UCSD-AML1 (cell line): ENCODE measurements around the gene ZNHIT1.
A peak's percentile ranks its signal among the peaks of the same experiment; 100 is the strongest.

Experiments
- DNase-seq: peaks from one replicate; lab custom pipeline; 2025; ENCODE audit not compliant: unreplicated experiment; lab: John Stamatoyannopoulos, UW

Gene ZNHIT1

DNA sequence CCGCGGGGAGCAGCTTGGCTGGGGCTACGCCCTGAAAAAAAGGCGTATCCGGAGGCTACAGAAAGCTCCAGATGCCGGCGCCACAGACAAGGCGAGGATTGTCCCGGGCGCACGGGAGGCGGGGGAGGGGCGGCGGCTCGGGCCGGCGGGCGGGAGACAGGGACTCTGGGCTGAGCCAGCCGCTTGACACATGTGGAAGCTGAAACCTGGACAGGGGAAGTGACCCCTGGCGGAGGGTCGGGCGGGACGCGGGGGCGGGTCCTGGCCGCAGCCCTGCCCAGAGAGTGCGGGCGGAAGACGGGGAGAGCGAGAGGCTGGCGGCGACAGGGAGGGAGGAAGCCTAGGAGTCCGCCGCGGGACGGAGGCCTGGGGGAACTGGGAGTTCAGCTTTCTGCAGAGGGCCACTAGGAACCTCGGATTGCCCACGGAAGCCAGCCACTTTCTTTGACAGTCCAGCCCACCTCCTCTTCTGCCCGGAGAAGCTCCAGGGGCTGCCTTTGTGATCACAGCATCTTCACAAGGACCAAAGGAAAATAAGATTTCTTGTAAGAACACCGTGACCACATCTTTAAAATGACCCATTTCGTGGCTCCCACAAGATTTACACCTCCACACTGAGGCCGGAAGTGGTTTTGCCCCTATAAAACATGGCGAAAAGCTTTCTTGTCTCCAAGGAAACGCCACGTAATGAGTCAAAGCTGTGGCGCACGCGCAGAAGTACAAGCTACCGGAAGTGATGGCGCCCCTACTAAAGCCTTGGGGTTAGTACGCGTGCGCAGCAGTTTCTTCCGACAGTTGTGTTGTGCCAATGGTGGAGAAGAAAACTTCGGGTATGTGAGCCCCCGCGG lies at the start of gene ZNHIT1, which contains the start of gene PLOD3:
TSS of gene ZNHIT1 (plus strand) at position 778 of the 848 bp plus-strand sequence. CDS start at position 809, 31 bp downstream.
TSS of gene PLOD3 (minus strand) at position 194 of the 848 bp plus-strand sequence. CDS start 307 bp downstream, outside the sequence.
- peak; percentile 88 for DNase-seq

DNA sequence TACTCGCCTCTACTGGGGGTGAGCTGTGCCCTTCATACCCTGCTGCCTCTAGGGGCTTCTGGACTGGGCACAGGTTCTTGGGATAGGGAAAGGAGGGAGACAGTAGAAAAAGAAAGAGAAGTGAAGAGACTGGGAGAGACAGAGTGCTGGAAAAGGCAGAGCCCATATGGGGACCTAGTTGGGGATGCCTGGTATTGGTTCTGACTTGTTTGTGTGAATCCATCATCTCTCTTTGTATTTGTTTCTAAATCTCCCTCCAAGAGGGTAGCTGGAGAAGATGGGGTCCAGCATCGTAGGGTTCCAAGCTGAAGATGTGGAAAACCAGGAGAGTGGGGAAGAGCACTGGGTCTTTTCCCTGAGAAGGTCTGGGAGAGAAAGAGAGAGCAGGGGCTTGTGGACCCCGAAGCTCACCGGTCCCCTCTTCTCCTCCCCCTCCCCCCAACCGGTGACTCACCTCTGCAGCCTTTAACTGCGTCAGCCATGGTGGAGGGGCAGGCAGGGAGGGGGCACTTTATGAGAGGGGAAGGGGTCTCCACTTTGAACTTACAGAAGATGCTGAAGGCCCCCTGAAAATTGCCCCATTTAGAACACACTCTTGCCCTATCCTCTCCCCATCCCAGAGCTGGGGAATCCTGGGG lies 49.4 kb upstream of the ZNHIT1 start:
- DNase-seq, result no peak

- DNase-seq, result no peak
Observed at GRCh38 chr7:101169110-101169837, 48.7 kb upstream of the ZNHIT1 start.

DNA sequence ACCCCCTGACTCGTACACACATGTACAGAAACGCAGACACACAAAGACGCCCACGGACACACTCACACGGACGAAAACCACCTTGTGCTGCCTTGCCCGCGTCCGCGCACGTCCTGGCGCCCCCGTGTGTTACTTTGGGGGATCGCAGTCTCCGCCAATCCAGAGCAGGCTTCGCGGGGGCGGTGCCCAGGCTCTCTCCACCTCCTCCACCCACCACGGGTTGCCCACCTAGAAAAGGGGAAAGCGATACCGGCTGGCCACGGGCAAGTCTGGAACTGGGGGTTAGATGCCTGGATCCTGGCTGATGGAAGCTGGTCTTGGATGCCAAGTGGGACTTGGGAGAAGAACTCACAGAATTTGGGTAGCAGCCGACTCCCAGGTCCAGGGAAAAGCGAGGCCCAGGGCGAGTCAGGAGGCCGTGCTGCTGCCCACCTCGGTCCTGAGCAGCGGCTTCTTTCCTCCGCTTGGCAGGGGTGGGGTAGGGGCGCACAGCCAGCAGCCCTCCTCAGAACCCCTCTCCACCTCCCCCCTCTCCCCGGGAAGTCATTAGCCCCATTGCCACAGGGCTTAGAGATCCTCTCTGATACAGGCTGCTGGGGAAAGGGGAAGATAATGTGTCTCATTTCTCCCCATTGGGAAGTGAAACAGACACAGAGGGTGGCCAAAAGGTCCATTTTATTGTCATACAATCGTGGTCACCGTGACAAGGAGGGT lies 48.0 kb upstream of the ZNHIT1 start:
- DNase-seq, result peak; percentile 53

DNA sequence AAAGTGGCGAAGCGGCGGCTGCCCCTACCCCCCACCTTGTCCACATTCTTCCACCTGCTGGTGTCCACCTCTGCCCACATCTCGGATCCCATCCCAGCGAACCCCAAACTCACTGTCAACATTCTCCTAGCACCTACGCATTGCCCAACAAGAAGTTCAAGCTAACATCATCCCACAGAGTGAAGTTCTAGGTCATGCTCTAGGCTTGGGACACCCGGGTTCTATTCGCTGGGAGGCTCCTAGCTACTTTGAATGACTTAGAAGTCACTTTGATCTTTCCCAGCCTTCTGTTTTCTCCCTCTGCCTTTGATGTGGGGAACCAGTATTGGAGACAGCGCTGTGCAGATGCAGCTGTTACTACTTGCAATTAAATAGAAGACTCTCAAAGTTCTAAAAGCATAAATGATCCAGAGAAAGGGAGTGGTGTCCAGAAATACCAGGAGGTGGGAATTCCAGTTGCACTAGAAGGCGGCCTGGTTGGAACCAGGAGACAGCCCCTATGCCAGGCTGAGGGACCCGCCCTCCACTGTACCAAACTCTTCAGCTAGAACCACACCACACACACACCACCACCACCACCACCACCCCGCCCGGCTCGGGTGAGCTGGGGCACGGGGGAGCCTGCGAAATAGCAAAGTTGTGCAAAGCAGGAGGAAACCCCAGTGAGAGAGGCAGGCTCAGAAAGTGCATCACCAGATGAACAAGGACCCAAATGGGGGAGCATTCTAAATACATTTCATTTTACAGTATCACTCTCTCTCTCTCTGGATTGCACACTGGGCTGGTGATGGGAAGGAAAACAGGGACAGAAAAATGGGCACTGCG lies 47.1 kb upstream of the ZNHIT1 start:
- DNase-seq, result no peak

DNA sequence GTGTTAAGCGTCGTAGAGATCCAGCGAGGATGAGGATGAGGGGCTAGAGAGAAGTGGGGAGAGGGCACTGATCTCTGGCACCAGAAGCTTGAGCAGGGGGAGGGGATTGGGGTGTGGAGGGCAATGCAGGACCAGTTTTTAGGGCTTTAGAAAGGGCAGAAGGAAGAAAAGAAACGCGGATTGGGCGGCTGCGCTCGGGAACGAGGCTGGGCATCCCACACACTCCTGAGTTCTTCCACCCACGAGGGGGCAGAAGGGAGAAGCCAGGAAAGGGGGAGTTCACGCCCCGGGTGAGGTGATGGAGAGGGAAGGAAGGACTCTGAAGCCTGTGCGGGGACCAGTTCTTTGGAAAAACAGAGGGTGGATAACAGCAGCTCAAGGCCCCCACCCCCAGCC lies 46.5 kb upstream of the ZNHIT1 start:
- peak; percentile 14 for DNase-seq

GRCh38 chr7:101172005-101172853 lies 45.7 kb upstream of the ZNHIT1 start:
- DNase-seq, result no peak

- DNase-seq, result no peak
Observed at GRCh38 chr7:101172854-101173751, 44.9 kb upstream of the ZNHIT1 start.

DNA sequence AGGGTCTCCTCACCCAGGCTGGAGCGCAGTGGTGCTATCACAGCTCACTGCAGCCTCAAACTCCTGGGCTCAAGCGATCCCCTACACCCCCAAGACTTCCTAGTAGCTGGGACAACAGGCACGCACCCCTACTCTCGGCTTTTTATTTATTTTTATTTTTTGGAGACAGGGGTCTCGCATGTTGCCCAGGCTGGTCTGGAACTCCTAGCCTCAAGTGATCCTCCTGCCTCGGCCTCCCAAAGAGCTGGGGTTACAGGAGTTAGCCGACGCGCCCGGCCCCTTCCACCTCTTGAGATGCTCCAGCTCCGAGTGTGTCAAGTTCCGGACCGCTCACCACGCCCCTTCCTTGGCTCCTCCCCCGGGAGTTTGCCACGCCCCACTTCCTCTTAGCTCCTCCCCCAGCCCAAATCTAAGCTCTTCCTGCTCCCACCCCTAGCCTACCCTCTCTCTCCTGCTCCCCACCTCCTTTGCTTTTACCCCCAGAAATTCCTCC lies 44.2 kb upstream of the ZNHIT1 start:
- peak; percentile 6 for DNase-seq

GRCh38 chr7:101174322-101174854 lies 43.6 kb upstream of the ZNHIT1 start:
- no peak for DNase-seq

GRCh38 chr7:101175664-101176063 lies 42.3 kb upstream of the ZNHIT1 start:
- no peak for DNase-seq

- DNase-seq, result no peak
Observed at GRCh38 chr7:101177644-101178043, 40.3 kb upstream of the ZNHIT1 start.

GRCh38 chr7:101179117-101179516 lies 38.8 kb upstream of the ZNHIT1 start:
- no peak for DNase-seq

DNA sequence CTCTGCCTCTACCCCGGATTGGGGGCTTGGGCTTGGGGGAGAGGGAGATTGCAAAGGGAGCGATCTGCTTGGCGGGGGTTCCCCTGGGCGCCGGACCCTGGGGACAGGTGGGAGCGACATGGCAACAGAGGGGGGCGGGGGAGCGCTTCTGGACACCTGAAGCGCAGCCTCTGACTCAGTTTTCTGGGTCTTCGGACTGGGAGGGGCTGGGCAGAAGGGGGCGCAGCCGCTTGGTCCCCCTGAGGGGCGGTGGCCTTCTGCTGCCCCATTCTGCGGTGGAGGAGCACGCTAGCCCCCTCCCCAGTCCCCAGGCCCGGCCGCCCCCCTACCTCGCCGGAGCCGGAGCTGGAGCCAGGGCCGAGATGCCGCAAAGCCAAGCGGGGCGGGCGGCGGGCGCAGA lies 38.3 kb upstream of the ZNHIT1 start:
- DNase-seq, result no peak

- DNase-seq, result no peak
Observed at GRCh38 chr7:101180130-101180755, 37.7 kb upstream of the ZNHIT1 start, which contains the start of gene NAT16. Gene NAT16 (minus strand): TSS chr7:101180293. CDS start chr7:101174807, 5,486 bp downstream.

GRCh38 chr7:101185258-101185839 lies 32.6 kb upstream of the ZNHIT1 start:
- no peak for DNase-seq

DNA sequence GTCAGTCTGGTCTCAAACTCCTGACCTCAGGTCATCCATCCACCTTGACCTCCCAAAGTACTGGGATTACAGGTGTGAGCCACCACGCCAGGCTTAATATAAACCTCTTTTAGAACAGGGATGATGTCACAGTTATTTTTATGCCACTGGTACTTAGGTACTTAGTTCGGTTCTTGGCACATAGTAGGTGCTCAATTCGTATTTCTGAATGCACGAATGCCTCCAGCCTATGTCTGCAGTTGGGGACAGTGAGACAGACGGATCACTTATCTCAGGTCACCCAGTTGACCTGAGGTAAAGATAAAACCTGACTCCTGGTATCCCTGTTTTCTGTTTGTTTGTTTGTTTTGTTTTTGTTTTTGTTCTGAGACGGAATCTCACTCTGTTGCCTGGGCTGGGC lies 31.8 kb upstream of the ZNHIT1 start:
- DNase-seq, result no peak
